ENCODE results near the gene HES3. TPM values are rescaled to one million over a fixed set of nuclear protein-coding genes. Genes with fewer than 3 reads are reported as not detected.

Gene HES3, protein sequence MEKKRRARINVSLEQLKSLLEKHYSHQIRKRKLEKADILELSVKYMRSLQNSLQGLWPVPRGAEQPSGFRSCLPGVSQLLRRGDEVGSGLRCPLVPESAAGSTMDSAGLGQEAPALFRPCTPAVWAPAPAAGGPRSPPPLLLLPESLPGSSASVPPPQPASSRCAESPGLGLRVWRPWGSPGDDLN
- total RNA-seq (2014; rRNA removed; shearing (Covaris generic)), result not detected in 2 replicates

DNA sequence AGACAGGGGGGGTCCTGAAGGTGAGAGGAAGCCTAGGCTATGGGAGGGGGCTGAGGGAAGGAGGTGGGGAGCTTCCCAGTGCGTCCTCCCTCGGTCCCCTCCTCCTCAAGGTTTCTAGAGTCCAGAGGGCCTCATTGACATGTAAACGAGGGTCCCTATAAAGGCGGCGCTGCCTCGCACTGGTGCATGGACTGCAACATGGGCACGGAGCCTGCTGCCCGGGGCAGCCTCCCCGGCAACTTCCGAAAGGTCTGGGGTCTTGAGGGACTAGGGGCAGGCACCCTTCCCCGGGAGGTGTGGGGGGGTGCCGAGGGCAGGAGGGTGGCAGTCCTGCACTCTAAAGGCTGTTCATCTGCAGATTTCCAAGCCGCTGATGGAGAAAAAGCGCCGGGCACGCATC is at the start of gene HES3:
Gene HES3, plus strand, starts transcription at position 187 of the 400 bp plus-strand sequence. Its CDS starts 187 bp downstream, at position 374.
- no peak for DNase-seq (ENCODE audit: low spot score)

DNA sequence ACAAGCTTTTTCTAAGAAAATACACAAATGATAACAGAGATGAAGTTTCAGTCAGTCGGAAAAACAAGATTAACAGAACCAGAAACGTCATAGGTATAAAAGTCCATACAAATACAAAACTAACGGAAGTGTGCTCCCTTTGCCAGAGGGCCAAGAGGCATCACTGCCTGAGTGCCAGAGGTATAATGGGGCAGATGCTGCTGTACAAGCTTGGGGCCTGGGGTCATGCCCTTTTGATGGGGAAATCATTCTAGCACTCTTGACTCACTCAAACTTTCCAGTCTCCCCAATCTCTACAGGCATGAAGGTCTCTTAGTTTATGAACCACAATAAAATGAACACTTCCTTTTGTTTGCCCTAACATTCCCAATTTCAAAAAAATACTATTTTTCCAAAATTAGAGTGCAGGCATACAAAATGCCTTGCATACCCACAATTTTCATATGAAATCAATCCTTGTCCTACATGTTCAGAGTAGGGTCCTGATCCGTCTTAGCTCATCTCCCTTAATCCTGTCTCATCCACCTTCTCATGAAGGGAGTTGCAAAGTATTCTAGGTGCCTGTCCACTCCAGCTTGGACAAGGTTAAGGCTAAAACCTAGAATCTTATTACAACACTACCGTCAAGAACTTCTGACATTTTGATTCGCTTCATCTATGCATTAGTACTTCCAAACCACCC is 46.1 kb upstream of the HES3 start:
- no peak for DNase-seq (ENCODE audit: low spot score)

DNA sequence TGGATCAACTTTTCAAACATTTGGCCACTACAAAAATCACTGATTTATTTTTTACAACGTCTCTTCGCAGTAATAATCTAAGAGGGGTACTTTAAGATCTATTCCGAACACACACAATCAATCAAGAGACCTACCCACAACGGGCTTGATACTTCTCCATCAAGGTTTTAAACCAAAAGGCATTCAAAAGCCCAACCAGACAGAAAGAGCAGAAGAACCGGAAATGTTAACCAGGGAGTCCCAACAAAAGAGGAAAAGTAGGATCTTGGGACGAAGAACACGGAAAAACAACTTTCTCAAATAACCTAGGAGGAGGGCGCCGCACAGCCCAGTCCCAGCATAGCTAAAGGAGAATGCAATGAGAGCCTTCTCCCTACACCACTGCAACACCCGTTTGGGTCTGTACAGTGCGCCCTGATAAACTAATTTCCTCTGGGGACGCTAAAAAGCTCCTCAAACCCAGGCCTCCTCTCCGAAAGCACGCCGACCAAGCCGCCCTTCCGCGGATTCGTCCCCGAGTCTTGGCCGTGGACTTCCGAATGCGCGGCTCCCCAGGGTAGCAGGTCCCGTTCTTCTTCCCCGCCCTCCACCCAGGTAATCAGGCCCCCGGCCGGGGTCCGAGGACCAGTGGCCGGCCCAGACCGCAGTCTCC is 45.2 kb upstream of the HES3 start:
- DNase-seq (ENCODE audit: low spot score), result no peak

DNA sequence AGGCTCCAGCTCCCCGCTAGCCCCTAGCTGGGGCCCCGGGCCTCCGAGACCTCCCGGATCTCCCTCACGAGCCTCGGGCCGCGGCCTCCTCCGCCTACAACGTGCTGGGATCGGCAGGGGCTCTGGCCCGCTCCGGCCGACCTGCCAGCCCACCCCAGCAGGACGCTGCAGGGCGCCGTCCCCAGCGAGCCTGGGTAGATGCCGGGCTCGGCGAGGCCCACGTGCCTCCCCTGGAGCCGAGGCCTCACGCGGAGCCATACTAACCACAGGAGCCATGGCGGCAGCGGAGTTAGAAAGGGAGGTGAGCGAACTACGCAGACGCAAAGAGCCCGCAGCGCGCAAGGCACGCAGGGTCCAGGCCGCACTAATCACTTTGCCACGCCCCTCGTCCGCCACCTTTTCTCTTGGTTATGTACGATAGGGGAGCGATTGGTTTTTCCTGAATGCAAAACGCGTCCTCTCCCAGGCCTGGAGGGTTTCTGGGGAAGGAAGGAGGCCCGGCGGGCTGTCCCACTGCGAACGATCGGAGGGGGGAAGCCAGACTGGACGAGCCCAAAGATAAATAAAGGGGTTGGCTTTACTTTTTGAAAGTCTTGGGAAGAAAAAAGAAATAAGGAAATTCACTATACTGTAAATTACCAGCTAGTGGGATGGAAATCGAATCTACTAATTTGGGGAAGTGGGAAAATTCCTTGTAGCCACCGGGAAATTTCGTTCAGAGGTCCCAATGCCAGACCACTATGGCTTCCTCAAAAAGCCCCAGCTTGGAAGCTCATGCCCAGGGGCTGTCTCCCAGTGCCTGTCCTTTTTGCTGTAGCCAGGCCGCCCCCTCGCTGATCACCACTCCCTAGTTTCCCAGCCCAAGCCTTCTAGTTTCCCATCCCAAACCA is 44.4 kb upstream of the HES3 start, which contains the start of gene RPL22:
Gene RPL22, minus strand, starts transcription at position 298 of the 890 bp plus-strand sequence. Its CDS starts 22 bp downstream, at position 276.
- peak; percentile 97 for DNase-seq (ENCODE audit: low spot score)

DNA sequence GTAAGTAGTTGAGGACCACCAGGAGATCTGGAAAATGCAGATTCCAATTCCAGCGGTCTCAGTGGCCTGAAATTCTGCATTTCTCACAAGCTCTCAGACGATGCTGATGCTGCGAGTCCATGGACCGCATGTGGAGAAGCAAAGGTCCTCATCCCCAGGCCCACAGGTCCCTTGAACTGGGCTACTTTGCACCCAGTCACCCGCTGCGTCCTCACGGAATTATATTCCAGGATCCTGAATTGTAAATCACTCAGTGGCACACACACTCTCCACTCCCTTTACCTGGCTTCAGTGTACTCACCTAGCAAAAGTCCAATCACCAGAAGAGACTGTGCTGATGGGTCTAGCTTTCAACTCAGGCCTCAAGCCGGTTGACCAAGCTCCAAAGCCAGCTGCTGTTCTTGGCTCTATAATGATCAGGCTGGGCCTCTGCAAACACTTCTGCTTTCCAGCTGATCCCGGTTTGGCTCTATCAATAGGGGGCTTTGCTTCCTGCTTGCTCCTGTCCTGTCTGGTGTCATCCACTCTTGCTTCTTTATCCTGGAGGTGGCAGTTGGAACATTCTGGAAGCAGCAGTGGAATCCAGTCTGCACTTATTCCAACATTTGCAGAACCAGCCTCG is 43.7 kb upstream of the HES3 start:
- no peak for DNase-seq (ENCODE audit: low spot score)

DNA sequence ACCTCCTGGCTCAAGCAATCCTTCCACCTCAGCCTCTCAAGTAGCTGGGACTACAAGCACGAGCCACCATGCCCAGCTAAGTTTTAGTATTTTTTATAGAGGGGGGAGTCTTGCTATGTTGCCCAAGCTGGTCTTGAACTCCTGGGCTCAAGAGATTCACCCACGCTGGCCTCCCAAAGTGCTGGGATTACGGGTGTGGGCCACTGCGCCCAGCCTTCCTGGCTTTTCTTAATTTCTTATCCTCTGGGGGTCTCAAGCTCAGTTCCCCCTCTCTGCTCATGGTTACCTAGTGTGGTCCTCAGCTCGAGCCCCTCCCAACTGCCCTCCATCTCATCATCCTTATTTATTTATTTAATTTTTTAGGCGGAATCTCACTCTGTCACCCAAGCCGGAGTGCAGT is 41.7 kb upstream of the HES3 start:
- DNase-seq (ENCODE audit: low spot score), result no peak

DNA sequence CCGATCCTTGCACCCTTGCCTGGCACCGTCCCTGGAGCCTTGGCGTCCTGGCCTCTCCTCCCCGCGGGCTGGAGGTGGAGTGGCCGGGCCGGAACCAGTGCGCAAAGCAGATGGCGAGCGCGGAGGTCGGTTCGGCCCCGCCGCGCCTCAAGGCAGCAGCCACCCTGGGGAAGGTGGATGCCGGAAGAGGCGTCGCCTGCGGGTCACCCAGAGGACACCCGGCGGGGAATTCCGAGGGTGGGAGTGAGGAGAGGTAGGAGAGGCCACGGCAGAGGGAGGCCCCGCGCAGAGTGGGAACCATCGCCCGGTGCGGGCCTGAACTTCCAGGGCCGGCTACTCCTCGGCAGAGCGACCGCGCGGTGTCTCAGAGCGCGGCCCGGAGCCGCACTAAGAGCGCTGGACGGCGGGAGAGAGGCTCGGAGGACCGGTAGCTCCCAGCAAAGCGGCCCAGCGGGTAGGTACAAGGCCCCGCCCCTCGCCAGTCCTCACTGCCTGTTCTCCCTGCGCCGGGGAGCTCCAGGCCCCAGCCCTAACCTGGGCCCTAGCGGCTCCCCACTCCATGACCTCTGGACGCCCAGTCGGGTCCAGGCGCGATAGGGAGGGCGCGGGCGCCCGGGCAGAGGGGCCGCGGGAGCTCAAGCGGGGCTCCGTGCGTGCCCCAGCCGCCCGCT is 38.0 kb upstream of the HES3 start, which contains the start of gene RNF207:
Gene RNF207, plus strand, starts transcription at position 271 of the 671 bp plus-strand sequence. CDS start 417 bp downstream, outside the sequence.
- no peak for DNase-seq (ENCODE audit: low spot score)

DNA sequence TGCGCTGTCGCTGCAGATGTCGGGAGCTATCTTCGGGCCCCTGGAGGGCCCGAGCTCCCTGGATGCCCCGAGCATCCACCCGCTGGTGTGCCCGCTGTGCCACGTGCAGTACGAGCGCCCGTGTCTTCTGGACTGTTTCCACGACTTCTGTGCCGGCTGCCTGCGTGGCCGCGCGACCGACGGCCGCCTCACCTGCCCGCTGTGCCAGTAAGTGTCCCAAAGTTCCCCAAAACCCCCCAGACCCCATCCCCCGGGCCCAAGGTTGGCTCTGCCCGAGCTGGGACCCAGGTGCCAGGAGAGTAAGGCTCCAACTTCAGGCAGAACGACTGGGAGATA is 37.5 kb upstream of the HES3 start:
- DNase-seq (ENCODE audit: low spot score), result no peak

DNA sequence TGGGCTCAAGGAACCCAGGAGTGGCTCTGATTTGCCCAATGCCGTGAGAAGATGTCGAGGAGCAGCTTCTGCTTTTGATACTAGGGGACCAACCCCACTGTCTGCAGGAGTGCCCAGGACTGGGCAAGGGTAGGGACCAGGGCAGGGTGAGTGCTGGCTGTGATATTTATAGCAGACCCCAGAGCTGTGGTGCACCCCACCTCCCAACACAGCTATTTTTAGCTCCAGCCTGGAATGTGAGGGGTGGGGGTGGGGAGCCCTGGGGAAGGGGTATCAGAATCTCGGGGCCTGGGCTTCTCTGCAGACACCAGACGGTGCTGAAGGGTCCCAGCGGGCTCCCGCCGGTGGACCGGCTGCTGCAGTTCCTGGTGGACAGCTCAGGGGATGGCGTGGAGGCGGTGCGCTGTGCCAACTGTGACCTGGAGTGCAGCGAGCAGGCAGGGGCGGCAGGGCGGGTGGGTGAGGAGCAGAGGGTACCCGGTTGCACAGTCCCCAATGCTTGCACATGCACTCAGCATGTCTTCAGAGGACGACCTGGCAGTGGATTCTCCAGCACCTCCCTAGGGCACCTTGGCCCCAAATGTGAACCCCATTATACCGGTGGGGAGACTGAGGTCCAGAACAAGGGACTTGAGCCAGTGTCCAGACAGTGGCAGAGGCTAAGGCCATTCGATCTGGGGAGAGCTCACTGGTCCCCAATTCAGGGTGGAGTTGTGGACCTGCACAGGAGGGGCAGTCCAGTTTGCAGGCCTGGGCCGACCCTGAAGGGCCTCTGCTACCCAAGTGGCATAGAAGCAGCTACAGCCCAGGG is 36.7 kb upstream of the HES3 start:
- DNase-seq (ENCODE audit: low spot score), result no peak

DNA sequence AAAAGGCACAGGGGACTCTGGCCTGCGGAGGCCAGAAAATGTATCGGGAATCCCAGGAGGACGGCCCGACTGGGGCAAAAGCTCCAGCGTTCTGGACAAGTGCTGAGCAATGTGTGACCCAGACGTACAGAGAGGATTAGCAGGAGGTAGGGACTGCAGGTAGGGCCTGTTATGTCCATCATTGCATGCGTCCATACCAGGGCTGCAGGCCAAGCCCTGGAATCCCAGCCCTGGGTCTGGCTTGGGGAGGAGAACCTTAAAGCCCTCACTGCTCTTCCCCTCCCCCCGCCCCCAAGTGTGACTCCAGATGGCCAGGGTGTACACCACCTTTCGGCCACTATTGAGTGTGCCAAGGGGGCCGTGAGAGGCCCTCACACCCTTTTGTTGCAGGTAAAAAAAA is 36.1 kb upstream of the HES3 start:
- no peak for DNase-seq (ENCODE audit: low spot score)

DNA sequence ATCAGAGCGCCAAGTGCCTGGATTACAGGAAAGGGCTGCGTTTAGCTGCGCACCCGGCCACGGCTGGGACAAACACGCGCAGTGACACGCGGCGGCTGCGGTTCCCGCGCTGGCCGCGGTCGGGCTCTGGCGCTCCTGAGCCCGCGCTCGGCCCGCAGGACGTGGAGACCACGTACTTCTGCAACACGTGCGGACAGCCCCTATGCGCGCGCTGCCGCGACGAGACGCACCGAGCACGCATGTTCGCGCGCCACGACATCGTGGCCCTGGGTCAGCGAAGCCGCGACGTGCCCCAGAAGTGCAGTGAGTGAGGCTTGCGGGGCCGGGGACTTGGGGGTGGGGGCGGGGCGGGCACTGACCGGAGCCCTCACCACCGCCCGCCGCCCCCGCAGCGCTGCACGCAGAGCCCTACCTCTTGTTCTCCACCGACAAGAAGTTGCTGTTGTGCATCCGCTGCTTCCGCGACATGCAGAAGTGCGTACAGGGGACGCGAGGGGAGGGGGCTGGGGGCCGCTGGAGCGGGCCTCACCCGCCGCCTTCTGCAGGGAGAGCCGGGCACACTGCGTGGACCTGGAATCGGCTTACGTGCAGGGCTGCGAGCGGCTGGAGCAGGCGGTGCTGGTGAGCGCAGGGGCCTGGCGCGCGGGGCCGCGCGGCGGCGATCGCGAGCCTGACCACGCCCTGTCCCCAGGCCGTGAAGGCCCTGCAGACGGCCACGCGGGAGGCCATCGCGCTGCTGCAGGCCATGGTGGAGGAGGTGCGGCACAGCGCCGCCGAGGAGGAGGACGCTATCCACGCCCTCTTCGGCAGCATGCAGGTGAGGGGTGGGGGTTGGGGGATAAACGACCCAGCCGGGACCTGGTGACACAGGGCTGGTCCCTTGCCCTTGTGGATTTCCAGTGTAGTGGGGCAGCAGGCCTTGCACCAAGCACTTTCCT is 35.0 kb upstream of the HES3 start:
- no peak for DNase-seq (ENCODE audit: low spot score)

DNA sequence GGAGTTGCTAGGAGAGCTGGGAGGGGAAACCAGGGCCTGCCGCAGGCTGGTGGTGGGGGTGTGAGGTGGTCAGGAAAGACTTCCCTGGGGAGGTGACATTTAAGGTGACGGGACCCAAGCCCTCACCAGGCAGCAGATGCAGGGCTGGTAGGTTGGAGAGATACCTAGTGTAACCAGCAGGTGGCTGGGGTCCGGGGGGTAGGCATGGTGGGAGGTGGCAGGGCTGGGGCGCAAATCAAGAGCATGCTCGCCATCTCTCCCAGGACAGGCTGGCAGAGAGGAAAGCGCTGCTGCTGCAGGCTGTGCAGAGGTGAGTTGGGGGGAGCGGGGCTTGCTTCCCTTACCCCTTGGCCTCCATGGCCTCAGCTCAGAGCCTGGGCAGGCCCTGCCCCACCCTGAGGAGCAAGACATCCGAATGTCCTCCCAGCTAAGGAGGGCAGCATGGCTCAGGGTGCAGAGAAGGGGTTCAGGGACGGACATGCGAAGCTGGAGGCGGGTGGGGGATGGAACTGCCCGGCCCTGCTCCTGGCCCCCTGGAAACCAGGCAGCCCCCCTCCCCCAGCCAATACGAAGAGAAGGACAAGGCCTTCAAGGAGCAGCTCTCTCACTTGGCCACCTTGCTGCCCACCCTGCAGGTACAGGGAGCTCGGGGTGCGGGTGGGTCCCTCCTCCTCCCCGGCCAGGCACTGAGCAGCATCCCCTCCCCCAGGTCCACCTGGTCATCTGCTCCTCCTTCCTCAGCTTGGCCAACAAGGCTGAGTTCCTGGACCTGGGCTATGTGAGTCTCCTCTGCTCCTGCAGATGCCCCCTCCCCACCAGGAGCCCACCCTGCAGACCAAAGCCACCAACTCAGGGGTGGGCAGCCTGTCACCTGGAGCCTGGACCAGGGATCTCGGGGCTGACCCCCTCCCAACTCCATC is 34.1 kb upstream of the HES3 start:
- DNase-seq (ENCODE audit: low spot score), result no peak

DNA sequence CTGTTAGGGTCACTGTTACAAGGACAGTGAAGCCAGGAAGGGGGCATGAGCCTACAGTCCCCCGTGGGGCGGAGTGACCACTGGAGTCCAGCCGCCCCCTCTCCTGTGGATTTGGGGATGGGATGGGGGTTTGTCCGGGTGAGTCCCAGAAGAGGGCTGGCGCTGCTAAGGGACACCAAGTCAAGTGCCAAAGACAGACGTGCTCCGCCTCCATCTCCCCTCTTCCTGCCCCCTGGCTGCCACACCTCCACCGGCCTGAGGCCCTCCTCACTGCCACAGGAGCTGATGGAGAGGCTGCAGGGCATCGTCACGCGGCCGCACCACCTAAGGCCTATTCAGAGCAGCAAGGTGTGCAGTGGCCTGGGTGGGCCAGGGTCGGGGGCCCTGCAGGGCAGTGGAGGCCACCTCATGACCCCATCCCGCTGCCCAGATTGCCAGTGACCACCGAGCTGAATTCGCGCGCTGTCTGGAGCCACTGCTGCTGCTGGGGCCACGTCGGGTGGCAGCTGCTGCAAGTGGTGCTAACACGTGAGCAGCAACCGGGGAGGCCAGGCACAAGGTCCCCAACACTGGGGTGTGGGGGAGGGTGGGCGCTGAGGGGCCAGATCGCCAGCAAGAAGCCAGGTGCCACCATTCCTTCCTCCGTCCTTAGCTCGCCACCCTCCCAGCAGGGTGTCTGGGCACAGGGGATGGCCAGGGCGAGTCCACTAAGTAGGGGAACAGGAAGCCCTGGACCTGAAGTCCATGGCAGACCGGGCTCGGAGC is 33.2 kb upstream of the HES3 start:
- no peak for DNase-seq (ENCODE audit: low spot score)

DNA sequence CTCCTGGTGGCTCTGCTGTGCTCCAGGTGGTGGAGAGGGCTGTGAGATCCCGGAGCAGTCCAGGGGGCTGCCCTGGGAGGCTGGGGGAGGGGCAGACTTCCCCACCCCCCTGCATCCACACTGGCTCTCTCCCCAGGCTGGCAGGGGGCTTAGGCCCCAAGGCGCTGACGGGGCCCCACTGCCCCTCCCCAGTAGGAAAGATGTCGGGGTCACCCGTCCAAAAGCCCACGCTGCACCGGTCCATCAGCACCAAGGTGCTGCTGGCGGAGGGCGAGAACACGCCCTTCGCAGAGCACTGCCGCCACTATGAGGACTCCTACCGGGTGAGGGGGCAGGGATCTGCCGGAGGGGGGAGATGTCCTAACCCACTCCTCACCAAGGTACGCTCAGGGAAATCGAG is 32.2 kb upstream of the HES3 start:
- no peak for DNase-seq (ENCODE audit: low spot score)

DNA sequence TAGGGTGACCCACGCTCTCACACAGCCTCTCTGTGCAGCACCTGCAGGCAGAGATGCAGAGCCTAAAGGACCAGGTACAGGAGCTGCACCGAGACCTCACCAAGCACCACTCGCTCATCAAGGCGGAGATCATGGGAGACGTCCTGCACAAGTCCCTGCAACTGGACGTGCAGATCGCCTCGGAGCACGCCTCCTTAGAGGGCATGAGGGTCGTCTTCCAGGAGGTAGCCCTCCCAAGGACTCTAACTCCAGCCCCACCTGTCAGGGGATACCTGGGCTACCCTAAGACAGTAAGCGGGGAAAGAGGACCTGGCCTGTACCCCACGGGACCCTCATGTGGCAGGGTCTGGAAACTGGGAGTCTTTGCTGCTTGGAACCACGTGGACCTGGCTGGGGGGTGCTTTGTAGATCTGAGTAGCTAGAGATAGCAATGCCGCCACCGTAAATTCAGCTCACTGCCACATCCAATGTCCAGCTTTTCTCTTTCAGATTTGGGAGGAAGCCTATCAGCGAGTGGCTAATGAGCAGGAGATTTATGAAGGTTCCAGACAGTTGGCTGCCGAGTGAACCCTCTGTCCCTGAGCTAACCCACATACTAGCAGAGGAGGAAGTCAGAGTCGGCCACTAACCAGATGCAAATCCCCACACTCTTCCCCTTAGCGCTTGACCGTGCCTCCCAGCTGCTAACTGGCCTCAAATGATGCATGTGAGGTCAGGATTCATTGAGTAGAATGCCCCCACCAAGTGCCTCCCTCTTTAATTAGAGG is 31.6 kb upstream of the HES3 start:
- no peak for DNase-seq (ENCODE audit: low spot score)
